DND-41 (cell line): ENCODE data around the gene ZNF90.
"Not testable (repeated sequence)": the region's sequence is repeated elsewhere in the genome, so short reads cannot be mapped to it uniquely, and the experiment has no call there.

ENCODE experiments used
- ATAC-seq: fragments of 200-7000 bp; cut with Tn5 transposase; 3 replicates; pipeline ENCODE4 v1.9.1; 2021; ENCODE audit warnings: low read depth; ENCODE audit not compliant: insufficient read depth
- DNase-seq: peaks from one replicate; pipeline ENCODE4 v3.0.0-alpha.2; 2020
- H2AFZ ChIP-seq: 2 replicates; pipeline ENCODE4 v1.6.0; 2012; ENCODE audit warnings: low read depth, low read length
- H3K27ac ChIP-seq: 2 replicates; pipeline ENCODE4 v1.5.1; 2012; ENCODE audit warnings: low read length, inconsistent platforms
- H3K27me3 ChIP-seq: fragments of 200-600 bp; sonication (generic); 2 replicates; pipeline ENCODE4 v1.6.0; 2012; ENCODE audit warnings: low read length, mild to moderate bottlenecking, inconsistent platforms; ENCODE audit not compliant: insufficient read depth, poor library complexity
- H3K36me3 ChIP-seq: 2 replicates; pipeline ENCODE4 v1.5.1; 2012; ENCODE audit warnings: low read length, inconsistent platforms; ENCODE audit not compliant: insufficient read depth
- H3K4me1 ChIP-seq: 2 replicates; pipeline ENCODE4 v1.5.1; 2012; ENCODE audit warnings: mild to moderate bottlenecking, low read length; ENCODE audit not compliant: insufficient read depth
- H3K4me2 ChIP-seq: 2 replicates; pipeline ENCODE4 v1.6.0; 2012; ENCODE audit warnings: mild to moderate bottlenecking, moderate library complexity, low read length, inconsistent platforms; ENCODE audit not compliant: insufficient read depth
- H3K4me3 ChIP-seq, 2 experiments: fragments of 200-600 bp in 1 of 2; shearing (Covaris generic) in 1 of 2; 2 replicates each; pipeline ENCODE4 v1.5.1; 2012 to 2016; ENCODE audit warnings: inconsistent platforms in 2 of 2, low read length in 2 of 2, mild to moderate bottlenecking in 2 of 2, low read depth in 1 of 2, moderate library complexity in 1 of 2
- H3K79me2 ChIP-seq: 2 replicates; pipeline ENCODE4 v1.6.0; 2012; ENCODE audit warnings: low read length, inconsistent platforms; ENCODE audit not compliant: insufficient read depth
- H3K9ac ChIP-seq: 2 replicates; pipeline ENCODE4 v1.6.0; 2012; ENCODE audit warnings: low read depth, mild to moderate bottlenecking, inconsistent platforms, low read length, moderate library complexity
- H3K9me3 ChIP-seq: 2 replicates; pipeline ENCODE4 v1.5.1; 2012; ENCODE audit warnings: low read length, moderate library complexity, mild to moderate bottlenecking, inconsistent platforms; ENCODE audit not compliant: insufficient read depth, severe bottlenecking
- H4K20me1 ChIP-seq: 2 replicates; pipeline ENCODE4 v1.6.0; 2012; ENCODE audit warnings: low read length; ENCODE audit not compliant: insufficient read depth
- EZH2 ChIP-seq: IDR thresholded peaks from 3 replicates; pipeline ENCODE4 v1.6.1; 2012; ENCODE audit warnings: borderline replicate concordance, low read depth, mild to moderate bottlenecking, moderate library complexity, low read length, inconsistent platforms; ENCODE audit not compliant: severe bottlenecking
- TF ChIP-seq, protein P1 (sequence below): IDR thresholded peaks from 2 replicates; pipeline ENCODE4 v1.5.1; 2012; ENCODE audit warnings: borderline replicate concordance, low read length, moderate library complexity, mild to moderate bottlenecking; ENCODE audit not compliant: poor library complexity, severe bottlenecking; ENCODE audit errors: extremely low read depth

ZNF90 gene

DNA sequence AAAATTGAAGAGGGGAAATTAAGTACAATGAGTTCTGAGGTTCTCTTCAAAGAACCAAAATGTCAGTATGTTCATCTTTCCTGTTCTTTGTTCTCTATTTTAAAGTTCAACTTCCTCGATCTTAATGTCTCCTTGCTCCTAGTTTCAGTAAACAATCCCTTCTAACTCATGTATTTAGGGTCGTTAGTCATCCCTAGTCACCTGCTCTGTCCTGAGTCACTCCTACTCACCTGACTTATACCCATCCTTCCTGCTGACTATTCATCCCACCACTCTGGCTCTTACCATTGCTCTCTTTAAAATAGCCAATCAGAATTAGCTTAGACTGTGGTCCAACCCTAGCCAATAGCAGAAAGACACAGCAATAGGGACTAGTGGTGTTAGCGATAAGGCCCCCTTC, 24.3 kb downstream of the ZNF90 start:
- Histone ChIP-seq H4K20me1 (no peaks in the 10 kb centered on the region), H3K4me2 (no peak overlapping the region), H3K4me3 (no peak overlapping the region), H3K79me2 (no peaks in the 10 kb centered on the region), H3K9me3 (peaks cover 16% of the 10 kb centered on the region), H2AFZ (no peak overlapping the region), H3K9ac (no peak overlapping the region), H3K27ac (no peak overlapping the region), H3K4me1 (no peaks in the 10 kb centered on the region), H3K27me3 (no peaks in the 10 kb centered on the region), H3K36me3 (no peaks in the 10 kb centered on the region)
- TF ChIP-seq, protein P1, sequence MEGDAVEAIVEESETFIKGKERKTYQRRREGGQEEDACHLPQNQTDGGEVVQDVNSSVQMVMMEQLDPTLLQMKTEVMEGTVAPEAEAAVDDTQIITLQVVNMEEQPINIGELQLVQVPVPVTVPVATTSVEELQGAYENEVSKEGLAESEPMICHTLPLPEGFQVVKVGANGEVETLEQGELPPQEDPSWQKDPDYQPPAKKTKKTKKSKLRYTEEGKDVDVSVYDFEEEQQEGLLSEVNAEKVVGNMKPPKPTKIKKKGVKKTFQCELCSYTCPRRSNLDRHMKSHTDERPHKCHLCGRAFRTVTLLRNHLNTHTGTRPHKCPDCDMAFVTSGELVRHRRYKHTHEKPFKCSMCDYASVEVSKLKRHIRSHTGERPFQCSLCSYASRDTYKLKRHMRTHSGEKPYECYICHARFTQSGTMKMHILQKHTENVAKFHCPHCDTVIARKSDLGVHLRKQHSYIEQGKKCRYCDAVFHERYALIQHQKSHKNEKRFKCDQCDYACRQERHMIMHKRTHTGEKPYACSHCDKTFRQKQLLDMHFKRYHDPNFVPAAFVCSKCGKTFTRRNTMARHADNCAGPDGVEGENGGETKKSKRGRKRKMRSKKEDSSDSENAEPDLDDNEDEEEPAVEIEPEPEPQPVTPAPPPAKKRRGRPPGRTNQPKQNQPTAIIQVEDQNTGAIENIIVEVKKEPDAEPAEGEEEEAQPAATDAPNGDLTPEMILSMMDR = no peak
- TF ChIP-seq EZH2 = no peak
- DNase-seq (no peak), ATAC-seq (no peak)

DNA sequence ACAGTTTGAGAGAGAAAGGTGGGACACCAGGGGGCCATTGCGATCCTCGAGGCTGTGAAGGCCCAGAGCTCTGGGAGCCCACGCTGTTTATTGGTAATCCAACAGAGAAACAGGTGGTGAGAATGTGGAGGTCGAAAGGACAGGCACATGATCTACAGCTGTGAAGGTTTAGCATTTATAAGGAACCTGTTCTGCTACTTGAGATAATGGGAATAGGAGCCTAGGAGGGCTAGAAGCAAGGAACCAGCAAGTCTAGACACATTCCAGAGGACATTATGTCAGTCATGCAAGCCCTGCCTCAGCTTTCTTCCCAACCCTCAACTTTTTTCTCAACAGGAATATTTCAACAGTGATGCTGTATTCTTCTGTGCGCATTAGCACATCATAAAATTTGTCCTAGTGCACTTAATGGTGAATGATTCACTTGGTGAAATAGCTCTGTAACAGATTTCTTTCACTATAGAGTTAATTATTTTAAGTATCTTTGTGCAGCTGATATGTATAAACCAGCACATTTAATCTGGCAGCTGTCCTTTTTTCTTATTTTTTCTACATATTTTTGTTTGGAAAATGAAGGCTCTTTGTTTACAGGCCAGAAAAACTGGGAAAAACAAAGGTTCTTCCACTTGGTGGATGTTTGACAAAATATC, 25.4 kb downstream of the ZNF90 start:
- Histone ChIP-seq H2AFZ (no peak overlapping the region), H3K27me3 (no peaks in the 10 kb centered on the region), H4K20me1 (no peaks in the 10 kb centered on the region), H3K4me1 (no peaks in the 10 kb centered on the region), H3K79me2 (no peaks in the 10 kb centered on the region), H3K9ac (no peak overlapping the region), H3K27ac (no peak overlapping the region), H3K4me3 (no peak overlapping the region), H3K4me2 (no peak overlapping the region), H3K9me3 (peaks cover 16% of the 10 kb centered on the region), H3K36me3 (no peaks in the 10 kb centered on the region)
- DNase-seq (no peak), ATAC-seq (no peak)
- TF ChIP-seq, protein P1 = no peak
- no peak for TF ChIP-seq EZH2

DNA sequence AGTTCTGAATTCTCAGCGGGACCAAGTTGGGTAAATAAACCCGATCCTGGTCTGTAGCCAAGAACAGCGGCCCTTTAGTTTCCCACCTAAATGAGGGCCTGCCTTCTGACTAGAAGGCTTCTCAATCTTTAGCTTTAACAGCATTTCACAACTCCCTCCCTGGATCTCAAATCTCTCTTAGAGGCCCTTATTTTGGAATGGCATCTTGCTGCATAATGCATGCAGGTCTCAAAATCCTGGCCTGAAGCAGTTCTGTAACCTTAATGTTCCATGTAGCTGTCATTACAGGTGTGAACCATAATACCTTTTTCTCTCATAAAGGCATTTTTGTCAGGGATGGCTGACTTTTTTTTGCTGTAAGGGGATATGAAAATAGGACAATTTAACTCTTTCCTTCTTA, 29.5 kb downstream of the ZNF90 start:
- ATAC-seq (no peak), DNase-seq (no peak)
- no peaks in the 10 kb centered on the region for H3K4me1 ChIP-seq
- H3K4me3 ChIP-seq = no peak overlapping the region
- no peak overlapping the region for H2AFZ ChIP-seq
- no peaks in the 10 kb centered on the region for H3K27me3 ChIP-seq
- H3K27ac ChIP-seq = no peak overlapping the region
- H3K4me2 ChIP-seq = no peak overlapping the region
- no peak overlapping the region for H3K9ac ChIP-seq
- no peaks in the 10 kb centered on the region for H3K36me3 ChIP-seq
- H4K20me1 ChIP-seq = no peaks in the 10 kb centered on the region
- no peaks in the 10 kb centered on the region for H3K79me2 ChIP-seq
- no peak for TF ChIP-seq EZH2
- TF ChIP-seq, protein P1 = no peak
- H3K9me3 ChIP-seq = peaks cover 7% of the 10 kb centered on the region

DNA sequence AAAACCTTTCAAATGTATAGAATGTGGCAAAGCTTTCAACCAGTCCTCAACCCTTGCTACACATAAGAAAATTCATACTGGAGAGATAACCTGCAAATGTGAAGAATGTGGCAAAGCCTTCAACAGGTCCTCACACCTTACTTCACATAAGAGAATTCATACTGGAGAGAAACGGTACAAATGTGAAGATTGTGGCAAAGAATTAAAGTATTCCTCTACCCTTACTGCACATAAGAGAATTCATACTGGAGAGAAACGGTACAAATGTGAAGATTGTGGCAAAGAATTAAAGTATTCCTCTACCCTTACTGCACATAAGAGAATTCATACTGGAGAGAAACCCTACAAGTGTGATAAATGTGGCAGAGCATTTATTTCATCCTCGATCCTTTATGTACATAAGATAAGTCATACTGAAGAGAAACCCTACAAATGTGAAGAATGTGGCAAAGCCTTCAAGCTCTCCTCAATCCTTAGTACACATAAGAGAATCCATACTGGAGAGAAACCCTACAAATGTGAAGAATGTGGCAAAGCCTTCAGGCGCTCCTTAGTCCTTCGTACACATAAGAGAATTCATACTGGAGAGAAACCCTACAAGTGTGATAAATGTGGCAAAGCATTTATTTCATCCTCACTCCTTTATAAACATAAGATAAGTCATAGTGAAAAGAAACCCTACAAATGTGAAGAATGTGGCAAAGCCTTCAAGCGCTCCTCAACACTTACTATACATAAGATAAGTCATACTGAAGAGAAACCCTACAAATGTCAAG, 40.5 kb downstream of the ZNF90 start:
- H3K27me3 ChIP-seq, H3K9ac ChIP-seq, H2AFZ ChIP-seq, H3K79me2 ChIP-seq, H3K36me3 ChIP-seq, DNase-seq, H3K4me3 ChIP-seq, H4K20me1 ChIP-seq, H3K4me1 ChIP-seq, H3K27ac ChIP-seq, H3K4me2 ChIP-seq, ATAC-seq: not testable (repeated sequence)
- H3K9me3 ChIP-seq = peaks cover 42% of the 10 kb centered on the region
